Stimulated activated CD8-positive, alpha-beta memory T cell treated with anti-CD3 and anti-CD28 coated beads, Interleukin-12 subunit alpha, Interleukin-12 subunit beta, amount 100 ng/mL, for 4 hours (primary cell): Measurements from ENCODE around the gene GOSR2.
"Not testable (repeated sequence)": the region's sequence is repeated elsewhere in the genome, so short reads cannot be mapped to it uniquely, and the experiment has no call there.

Source experiments
- DNase-seq: peaks from one replicate; pipeline ENCODE4 v3.0.0-alpha.2; 2020; ENCODE audit warnings: low read depth

Gene GOSR2

GRCh38 chr17:46964315-46965265 is 41.6 kb downstream of the GOSR2 start:
- DNase-seq = no peak

DNA sequence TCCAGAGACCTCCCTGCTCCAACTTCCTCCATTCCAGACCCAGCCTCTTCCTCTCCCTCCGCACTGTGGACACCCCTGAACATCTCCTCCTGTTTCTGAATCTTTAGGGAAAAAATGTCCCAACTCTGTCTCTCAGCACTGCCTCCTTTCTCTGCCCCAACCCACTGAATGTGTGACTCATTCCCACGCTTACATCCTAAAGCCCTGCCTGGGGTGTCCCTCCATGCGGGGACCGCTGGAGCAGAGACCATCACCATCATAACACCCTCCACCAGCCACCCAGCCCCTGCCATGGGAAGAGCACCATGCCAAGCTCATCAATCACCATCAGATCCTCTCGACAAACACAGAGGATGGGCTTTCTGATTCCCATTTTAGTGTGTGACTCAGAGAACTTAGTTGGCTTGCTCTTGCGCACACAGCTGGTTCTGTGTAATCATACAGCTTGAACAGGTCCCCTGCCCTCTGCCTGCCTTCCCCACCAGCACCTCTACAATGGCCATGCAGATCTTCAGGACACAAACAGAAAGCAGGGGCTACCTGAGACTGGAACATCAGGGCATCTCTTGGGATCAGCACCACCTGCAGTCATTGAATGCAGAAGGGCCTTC is 45.4 kb downstream of the GOSR2 start:
- DNase-seq = no peak

GRCh38 chr17:46968896-46969295 is 45.9 kb downstream of the GOSR2 start:
- DNase-seq = no peak

DNA sequence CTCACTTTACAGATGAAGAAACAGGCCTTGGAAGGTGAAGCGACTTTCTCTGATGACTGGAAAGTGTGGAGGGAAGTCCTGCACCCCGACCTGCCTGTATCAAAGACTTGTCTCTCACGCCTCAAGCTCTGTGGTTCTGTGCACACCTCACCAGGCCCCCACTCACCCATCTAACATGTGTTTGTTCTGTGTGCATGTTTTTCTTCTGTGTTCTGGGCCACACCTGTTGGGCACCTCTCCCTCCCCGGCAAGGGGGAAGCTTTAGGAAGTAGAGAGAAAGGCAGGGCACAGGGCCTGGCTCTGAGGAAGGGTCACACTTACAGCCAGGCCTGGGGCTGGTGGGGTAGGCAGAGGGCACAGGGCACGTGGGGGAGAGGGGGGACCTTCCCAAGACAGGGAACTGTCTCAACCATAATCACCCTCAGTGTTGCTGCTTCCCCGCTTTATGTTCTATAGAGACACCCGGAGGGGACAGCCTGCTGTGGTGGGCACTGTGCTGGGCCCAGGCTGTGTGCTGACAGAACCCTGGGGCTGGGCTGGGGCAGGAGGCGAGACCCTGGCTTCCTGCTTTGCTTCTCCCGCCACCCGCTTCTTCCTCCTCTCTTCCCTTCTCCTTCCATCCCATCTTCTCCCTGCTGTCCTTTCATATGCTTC is 48.8 kb downstream of the GOSR2 start:
- no peak for DNase-seq

- DNase-seq = no peak
These were observed 49.4 kb downstream of the GOSR2 start for GRCh38 chr17:46972346-46972745.

GRCh38 chr17:46974086-46974485 is 51.1 kb downstream of the GOSR2 start:
- no peak for DNase-seq

DNA sequence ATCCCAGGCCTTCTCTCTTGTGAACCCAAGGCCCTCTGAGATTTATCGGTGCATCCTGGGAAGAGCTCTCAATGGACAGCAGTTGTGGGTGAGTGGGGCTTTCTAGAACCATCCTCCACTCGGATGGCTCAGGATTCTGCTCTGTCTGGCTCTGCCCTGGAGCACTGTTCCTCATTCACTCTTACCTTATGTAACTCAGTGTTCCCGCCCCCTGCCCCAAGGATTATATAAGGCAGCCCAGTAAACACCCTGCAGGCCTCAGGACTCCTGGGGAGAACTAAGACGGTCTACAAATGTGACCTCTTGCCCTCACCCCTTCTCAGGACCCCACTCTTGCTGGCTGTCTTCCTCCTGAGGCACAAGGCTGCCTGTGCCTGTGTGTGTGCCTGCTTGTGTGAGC is 52.3 kb downstream of the GOSR2 start:
- DNase-seq = no peak

GRCh38 chr17:46976626-46977270 is 53.8 kb downstream of the GOSR2 start:
- DNase-seq = no peak

DNA sequence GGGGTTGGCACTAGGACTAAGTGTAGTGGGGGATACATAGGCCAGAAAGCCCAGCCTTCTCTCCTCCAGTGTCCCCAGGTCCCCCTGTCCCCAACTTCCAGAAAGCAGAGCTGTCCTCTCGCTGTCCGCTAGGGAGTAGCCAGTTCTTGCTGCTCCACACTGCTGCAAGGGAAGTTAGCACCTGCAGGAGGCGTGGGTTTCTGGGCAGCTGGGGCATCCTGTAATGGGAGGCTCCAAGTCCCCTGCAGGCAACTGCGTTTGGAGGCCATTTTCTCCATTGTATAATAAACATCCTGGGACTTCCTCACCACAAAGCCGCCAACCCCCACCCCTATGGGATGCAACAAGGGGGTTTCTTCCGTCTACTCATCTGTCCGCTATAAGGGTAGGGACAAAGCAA is 54.4 kb downstream of the GOSR2 start:
- DNase-seq = no peak

DNA sequence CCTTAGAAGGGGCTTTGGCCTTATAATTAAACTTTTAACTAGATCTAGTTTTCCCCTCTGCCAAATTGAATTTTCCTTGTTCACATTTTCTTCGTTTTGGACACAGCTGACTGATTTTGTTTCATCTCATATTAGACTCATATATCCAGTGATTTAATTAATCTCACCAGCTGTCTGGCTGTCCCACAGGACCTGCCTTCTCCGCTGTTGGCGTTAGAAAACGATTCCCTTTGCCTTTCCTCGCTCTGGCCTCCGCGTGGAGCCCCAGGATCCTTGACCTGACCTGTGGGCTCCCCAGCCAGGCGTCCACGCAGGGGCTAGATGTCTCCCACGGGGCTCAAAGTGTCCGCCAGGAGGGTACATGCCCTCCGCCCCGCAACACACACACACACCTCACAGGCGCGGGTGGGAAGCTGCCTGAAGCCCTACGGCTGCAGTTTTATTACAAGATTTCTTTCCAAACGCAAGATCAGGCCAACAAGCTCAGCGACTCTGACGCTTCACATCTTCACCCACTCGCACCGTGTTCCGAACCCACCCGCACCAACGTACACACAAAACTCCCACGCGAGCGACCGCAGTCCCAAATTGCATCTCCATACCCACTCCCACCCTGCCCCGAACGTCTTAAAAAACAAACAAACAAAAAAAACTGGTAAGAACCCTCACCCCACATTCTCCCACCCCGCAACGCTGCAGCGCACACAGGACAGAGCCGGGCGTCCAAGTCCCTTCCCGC is 55.0 kb downstream of the GOSR2 start:
- no peak for DNase-seq

GRCh38 chr17:46978489-46979146 is 55.7 kb downstream of the GOSR2 start:
- DNase-seq = no peak

- no peak for DNase-seq
These were observed 56.3 kb downstream of the GOSR2 start, which contains the start of gene RPRML for GRCh38 chr17:46979147-46979863. Gene RPRML (minus strand): TSS chr17:46979253. CDS start chr17:46979007, 246 bp downstream.

DNA sequence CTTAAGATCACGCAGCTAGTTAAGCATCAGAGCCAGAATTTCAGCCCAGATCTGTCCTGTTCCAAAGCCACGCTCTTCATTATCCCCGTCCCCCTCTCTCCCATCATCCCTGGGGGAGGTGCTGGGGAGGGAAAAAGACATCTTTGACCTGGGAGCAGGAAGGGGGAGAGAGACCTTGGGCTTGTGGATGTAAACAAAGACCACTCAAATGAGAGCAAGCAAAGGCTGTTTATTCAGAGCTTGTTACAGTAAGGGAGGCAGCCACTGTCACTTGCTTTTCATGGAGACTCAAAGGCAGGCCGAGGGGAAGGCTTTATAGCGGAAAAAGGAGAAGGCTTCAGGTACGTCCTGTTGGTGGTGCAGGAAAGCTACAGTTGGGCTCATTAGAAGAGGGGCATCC is 59.6 kb downstream of the GOSR2 start:
- DNase-seq = no peak

- no peak for DNase-seq
These were observed 60.8 kb downstream of the GOSR2 start for GRCh38 chr17:46983782-46984181.

- no peak for DNase-seq
These were observed 61.4 kb downstream of the GOSR2 start for GRCh38 chr17:46984341-46984740.

GRCh38 chr17:46984892-46985291 is 61.9 kb downstream of the GOSR2 start:
- no peak for DNase-seq

- no peak for DNase-seq
These were observed 63.4 kb downstream of the GOSR2 start for GRCh38 chr17:46986366-46986765.

- not testable (repeated sequence) for DNase-seq
These were observed 65.0 kb downstream of the GOSR2 start for GRCh38 chr17:46987927-46988326.

DNA sequence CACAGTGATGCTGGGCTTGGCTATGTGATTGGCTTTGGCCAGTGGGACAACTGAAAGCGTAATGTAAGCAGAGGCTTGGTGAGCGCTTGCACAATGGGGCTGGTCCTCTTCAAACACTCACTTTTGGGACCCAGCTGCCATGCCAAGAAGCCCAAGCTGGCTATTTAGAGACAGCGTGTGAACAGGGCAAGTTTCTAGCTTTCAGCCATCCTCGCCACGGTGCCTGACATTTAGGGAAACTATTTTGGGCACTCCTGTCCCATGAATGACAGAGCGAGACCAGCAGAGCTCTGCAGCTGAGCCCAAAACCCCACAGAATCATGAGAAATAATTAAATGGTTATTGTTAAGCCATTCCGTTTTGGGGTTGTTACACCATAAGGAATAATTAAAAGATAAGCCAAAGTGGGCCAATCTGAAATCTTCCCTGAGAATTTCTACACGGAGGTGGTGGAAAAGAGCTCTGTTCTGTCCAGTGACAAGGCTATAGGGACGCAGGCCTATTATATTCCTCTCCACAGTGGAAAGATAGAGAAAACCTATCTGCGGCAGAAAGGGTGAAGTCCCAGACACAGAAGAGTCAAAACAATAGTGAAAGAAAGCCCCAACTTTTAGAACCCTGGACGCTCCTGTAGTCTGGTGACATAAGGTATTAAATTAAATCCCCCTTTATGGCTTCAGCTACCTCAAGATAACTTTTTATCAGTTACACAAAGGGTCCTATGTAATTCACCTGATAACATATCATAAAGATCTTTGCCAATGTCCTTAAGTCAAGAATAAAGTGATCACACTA is 66.9 kb downstream of the GOSR2 start:
- DNase-seq = no peak

- no peak for DNase-seq
These were observed 68.7 kb downstream of the GOSR2 start for GRCh38 chr17:46991617-46992016.
